ENCODE measurements around the gene NUP214. TPM values are rescaled to one million over a fixed set of nuclear protein-coding genes. Genes with fewer than 3 reads are reported as not detected.

NUP214 gene
- total RNA-seq, 1 experiment from 2014 or later = 35.5 TPM

GRCh38 chr9:131161585-131161984 lies 36.2 kb downstream of the NUP214 start:
- Histone ChIP-seq H3K36me3 (ENCODE audit: control insufficient read depth in 1 of 2, insufficient read depth in 2 of 2, low read length in 2 of 2) (peaks cover 41 to 42% of the 10 kb centered on the region in 2 experiments), H3K4me3 (replicated peaks in 1 of 2; ENCODE audit: low read depth in 1 of 2, low read length in 2 of 2) (no peak overlapping the region), H3K79me2 (ENCODE audit: insufficient read depth, low read length) (peaks cover 6% of the 10 kb centered on the region), H3K9ac (ENCODE audit: low read length) (no peak overlapping the region), H3K27me3 (ENCODE audit: insufficient read depth, low read length) (no peaks in the 10 kb centered on the region), H3K4me1 (ENCODE audit: control insufficient read depth in 1 of 2, insufficient read depth in 2 of 2, low read length in 2 of 2) (no peaks in the 10 kb centered on the region), H3K4me2 (ENCODE audit: low read length) (no peak overlapping the region), H4K20me1 (ENCODE audit: insufficient read depth) (no peaks in the 10 kb centered on the region; the same call in 1 of the 2 replicates), H3K27ac (ENCODE audit: low read depth, low read length) (no peak overlapping the region), H2AFZ (ENCODE audit: low read depth, low read length, poor library complexity, severe bottlenecking) (no peak overlapping the region), H3K9me2 (ENCODE audit: insufficient read depth) (no peaks in the 10 kb centered on the region), H3K9me3 (ENCODE audit: control insufficient read depth in 1 of 2, insufficient read depth in 1 of 2, low read depth in 1 of 2, low read length in 2 of 2) (no peaks in the 10 kb centered on the region)
- no TSS peak for BruUV-seq (replicated peaks)
- TF ChIP-seq TCF7L2 (IDR thresholded peaks at IDR 0.05; ENCODE audit: borderline replicate concordance, extremely low read depth, insufficient read depth, insufficient read length) (no peak), JUND (IDR thresholded peaks at IDR 0.05) (no peak), EZH2phosphoT487 (IDR thresholded peaks at IDR 0.05; ENCODE audit: borderline replicate concordance) (no peak)
- ChIA-PET POLR2A (no interaction called here), RAD21 (ENCODE audit: low non-redundant PET in 1 of 2, low total read pairs in 2 of 2, uncharacterized antibody in 2 of 2, unreplicated experiment in 2 of 2) (no interaction called here), CTCF (interaction anchor here (1.0 to 1.2 kb wide), 2 partner anchors 36 to 104 kb away, joined by 3 to 4 read pairs; partner anchors contain the start of gene NUP214)
- ATAC-seq (no peak), DNase-seq (ENCODE audit: low read depth, low spot score) (no peak)
- intact Hi-C loops (cut with micrococcal nuclease) = no loop called here

- H3K27ac ChIP-seq (ENCODE audit: low read depth, low read length) = no peak overlapping the region
- no peaks in the 10 kb centered on the region for H3K9me2 ChIP-seq (ENCODE audit: insufficient read depth)
- H4K20me1 ChIP-seq (ENCODE audit: insufficient read depth) = no peaks in the 10 kb centered on the region; the same call in 1 of the 2 replicates
- peaks cover 41 to 42% of the 10 kb centered on the region in 2 experiments for H3K36me3 ChIP-seq (ENCODE audit: control insufficient read depth in 1 of 2, insufficient read depth in 2 of 2, low read length in 2 of 2)
- ChIA-PET CTCF (interaction anchor here (1.0 to 1.2 kb wide), 2 partner anchors 38 to 105 kb away, joined by 3 to 4 read pairs; partner anchors contain the start of gene NUP214), RAD21 (ENCODE audit: low non-redundant PET in 1 of 2, low total read pairs in 2 of 2, uncharacterized antibody in 2 of 2, unreplicated experiment in 2 of 2) (no interaction called here), POLR2A (no interaction called here)
- no peak overlapping the region for H3K9ac ChIP-seq (ENCODE audit: low read length)
- peaks cover 9% of the 10 kb centered on the region for H3K79me2 ChIP-seq (ENCODE audit: insufficient read depth, low read length)
- H3K4me2 ChIP-seq (ENCODE audit: low read length) = no peak overlapping the region
- ATAC-seq = no peak
- no peak overlapping the region for H2AFZ ChIP-seq (ENCODE audit: low read depth, low read length, poor library complexity, severe bottlenecking)
- TF ChIP-seq SIN3A (IDR thresholded peaks at IDR 0.05; ENCODE audit: low read depth) (no peak), TCF7L2 (IDR thresholded peaks at IDR 0.05; ENCODE audit: borderline replicate concordance, extremely low read depth, insufficient read depth, insufficient read length) (no peak), POLR2A (IDR thresholded peaks at IDR 0.05; ENCODE audit: borderline replicate concordance, extremely low read depth, insufficient read depth, insufficient read length) (no peak), EGR1 (IDR thresholded peaks at IDR 0.05; ENCODE audit: low read depth) (no peak), ELF1 (IDR thresholded peaks at IDR 0.05; ENCODE audit: borderline replicate concordance, low read depth) (no peak), FOSL1 (IDR thresholded peaks at IDR 0.05; ENCODE audit: low read depth) (no peak)
- no peaks in the 10 kb centered on the region for H3K27me3 ChIP-seq (ENCODE audit: insufficient read depth, low read length)
- H3K4me1 ChIP-seq (ENCODE audit: control insufficient read depth in 1 of 2, insufficient read depth in 2 of 2, low read length in 2 of 2) = no peaks in the 10 kb centered on the region
- H3K4me3 ChIP-seq (replicated peaks in 1 of 2; ENCODE audit: low read depth in 1 of 2, low read length in 2 of 2) = no peak overlapping the region
- intact Hi-C loops (cut with micrococcal nuclease) = no loop called here
- no peaks in the 10 kb centered on the region for H3K9me3 ChIP-seq (ENCODE audit: control insufficient read depth in 1 of 2, insufficient read depth in 1 of 2, low read depth in 1 of 2, low read length in 2 of 2)
- no peak for DNase-seq (ENCODE audit: low read depth, low spot score)
- BruUV-seq (replicated peaks) = no TSS peak
These were observed 37.5 kb downstream of the NUP214 start for GRCh38 chr9:131162886-131163285.
